ENCODE measurements around the gene ANKDD1A. TPM values are rescaled to one million over a fixed set of nuclear protein-coding genes. Genes with fewer than 3 reads are reported as not detected.

ANKDD1A gene
- total RNA-seq, 1 experiment from 2014 or later, result 2.3 TPM

GRCh38 chr15:64906402-64906801, 5.3 kb upstream of the ANKDD1A start:
- CTCF ChIA-PET, result no interaction called here
- no TSS peak for BruUV-seq (replicated peaks)
- POLR2A ChIA-PET (ENCODE audit: low non-redundant PET), result no interaction called here
- Histone ChIP-seq H3K4me3 (ENCODE audit: low read depth, low read length, poor library complexity, severe bottlenecking) (no peak overlapping the region), H3K27me3 (replicated peaks; ENCODE audit: insufficient read depth, low read depth, low read length, poor library complexity) (no peaks in the 10 kb centered on the region), H3K9me3 (ENCODE audit: low read depth, low read length, poor library complexity, severe bottlenecking) (no peaks in the 10 kb centered on the region), H3K27ac (ENCODE audit: low read depth, low read length, poor library complexity, severe bottlenecking) (no peak overlapping the region), H3K4me1 (ENCODE audit: insufficient read depth, low read length, poor library complexity, severe bottlenecking) (peaks cover 4% of the 10 kb centered on the region), H3K36me3 (ENCODE audit: insufficient read depth, low read length, poor library complexity, severe bottlenecking) (no peaks in the 10 kb centered on the region)
- intact Hi-C loops (cut with micrococcal nuclease; ENCODE audit: unreplicated experiment), result loop anchor here (5.0 kb wide), 1 partner anchor 174 kb away; no protein-coding TSS in a partner anchor
- TF ChIP-seq, protein P1, sequence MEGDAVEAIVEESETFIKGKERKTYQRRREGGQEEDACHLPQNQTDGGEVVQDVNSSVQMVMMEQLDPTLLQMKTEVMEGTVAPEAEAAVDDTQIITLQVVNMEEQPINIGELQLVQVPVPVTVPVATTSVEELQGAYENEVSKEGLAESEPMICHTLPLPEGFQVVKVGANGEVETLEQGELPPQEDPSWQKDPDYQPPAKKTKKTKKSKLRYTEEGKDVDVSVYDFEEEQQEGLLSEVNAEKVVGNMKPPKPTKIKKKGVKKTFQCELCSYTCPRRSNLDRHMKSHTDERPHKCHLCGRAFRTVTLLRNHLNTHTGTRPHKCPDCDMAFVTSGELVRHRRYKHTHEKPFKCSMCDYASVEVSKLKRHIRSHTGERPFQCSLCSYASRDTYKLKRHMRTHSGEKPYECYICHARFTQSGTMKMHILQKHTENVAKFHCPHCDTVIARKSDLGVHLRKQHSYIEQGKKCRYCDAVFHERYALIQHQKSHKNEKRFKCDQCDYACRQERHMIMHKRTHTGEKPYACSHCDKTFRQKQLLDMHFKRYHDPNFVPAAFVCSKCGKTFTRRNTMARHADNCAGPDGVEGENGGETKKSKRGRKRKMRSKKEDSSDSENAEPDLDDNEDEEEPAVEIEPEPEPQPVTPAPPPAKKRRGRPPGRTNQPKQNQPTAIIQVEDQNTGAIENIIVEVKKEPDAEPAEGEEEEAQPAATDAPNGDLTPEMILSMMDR (conservative IDR thresholded peaks at IDR 0.05; ENCODE audit: low read depth, low read length), result no peak
- TF ChIP-seq EZH2 (IDR thresholded peaks at IDR 0.05; ENCODE audit: borderline replicate concordance, low read depth, low read length, poor library complexity, severe bottlenecking), result no peak
- DNase-seq (ENCODE audit: low spot score), result no peak

DNA sequence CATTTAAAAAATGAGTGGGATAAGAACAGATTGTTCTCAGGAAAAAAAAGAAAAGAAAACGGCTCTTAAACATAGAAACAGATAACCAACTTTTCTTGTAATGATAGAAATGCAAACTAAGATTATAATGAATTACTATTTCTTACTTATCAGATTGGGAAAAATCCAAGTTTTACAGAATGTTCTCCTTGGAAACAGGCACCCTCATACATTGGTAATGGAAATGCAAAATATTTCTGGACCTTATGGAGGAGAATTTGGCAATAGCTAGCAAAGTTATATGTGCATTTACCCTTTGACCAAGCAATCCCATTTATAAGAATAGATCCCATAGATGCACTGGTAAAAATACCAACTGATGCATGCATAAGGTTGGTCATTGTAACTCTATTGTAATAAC, 3.7 kb upstream of the ANKDD1A start:
- ChIA-PET POLR2A (ENCODE audit: low non-redundant PET) (no interaction called here), CTCF (no interaction called here)
- H3K27me3 ChIP-seq (replicated peaks; ENCODE audit: insufficient read depth, low read depth, low read length, poor library complexity), result no peaks in the 10 kb centered on the region
- intact Hi-C loops (cut with micrococcal nuclease; ENCODE audit: unreplicated experiment), result loop anchor here (5.0 kb wide), 1 partner anchor 176 kb away; no protein-coding TSS in a partner anchor
- DNase-seq (ENCODE audit: low spot score), result no peak
- no peak overlapping the region for H3K27ac ChIP-seq (ENCODE audit: low read depth, low read length, poor library complexity, severe bottlenecking)
- TF ChIP-seq, protein P1 (conservative IDR thresholded peaks at IDR 0.05; ENCODE audit: low read depth, low read length), result no peak
- TF ChIP-seq EZH2 (IDR thresholded peaks at IDR 0.05; ENCODE audit: borderline replicate concordance, low read depth, low read length, poor library complexity, severe bottlenecking), result no peak
- no peaks in the 10 kb centered on the region for H3K9me3 ChIP-seq (ENCODE audit: low read depth, low read length, poor library complexity, severe bottlenecking)
- H3K36me3 ChIP-seq (ENCODE audit: insufficient read depth, low read length, poor library complexity, severe bottlenecking), result no peaks in the 10 kb centered on the region
- no TSS peak for BruUV-seq (replicated peaks)
- peaks cover 11% of the 10 kb centered on the region for H3K4me1 ChIP-seq (ENCODE audit: insufficient read depth, low read length, poor library complexity, severe bottlenecking)
- no peak overlapping the region for H3K4me3 ChIP-seq (ENCODE audit: low read depth, low read length, poor library complexity, severe bottlenecking)

GRCh38 chr15:64909546-64909945, 2.2 kb upstream of the ANKDD1A start:
- Histone ChIP-seq H3K27me3 (replicated peaks; ENCODE audit: insufficient read depth, low read depth, low read length, poor library complexity) (no peaks in the 10 kb centered on the region), H3K4me3 (ENCODE audit: low read depth, low read length, poor library complexity, severe bottlenecking) (no peak overlapping the region), H3K9me3 (ENCODE audit: low read depth, low read length, poor library complexity, severe bottlenecking) (no peaks in the 10 kb centered on the region), H3K4me1 (ENCODE audit: insufficient read depth, low read length, poor library complexity, severe bottlenecking) (peaks cover 11% of the 10 kb centered on the region), H3K36me3 (ENCODE audit: insufficient read depth, low read length, poor library complexity, severe bottlenecking) (no peaks in the 10 kb centered on the region), H3K27ac (ENCODE audit: low read depth, low read length, poor library complexity, severe bottlenecking) (no peak overlapping the region)
- no peak for TF ChIP-seq EZH2 (IDR thresholded peaks at IDR 0.05; ENCODE audit: borderline replicate concordance, low read depth, low read length, poor library complexity, severe bottlenecking)
- TF ChIP-seq, protein P1 (conservative IDR thresholded peaks at IDR 0.05; ENCODE audit: low read depth, low read length), result no peak
- DNase-seq (ENCODE audit: low spot score), result no peak
- intact Hi-C loops (cut with micrococcal nuclease; ENCODE audit: unreplicated experiment), result loop anchor here (5.0 kb wide), 1 partner anchor 177 kb away; no protein-coding TSS in a partner anchor
- ChIA-PET POLR2A (ENCODE audit: low non-redundant PET) (no interaction called here), CTCF (no interaction called here)
- no TSS peak for BruUV-seq (replicated peaks)
